22Rv1 (cell line): Measurements from ENCODE around the gene SH3RF2.

Source experiments
- ZFX ChIP-seq: fragments of 450-650 bp; IDR thresholded peaks from 2 replicates; pipeline ENCODE4 v1.6.1; 2017; ENCODE audit warnings: antibody characterized with exemption, borderline replicate concordance
- TF ChIP-seq, protein P1 (sequence below): fragments of 450-650 bp; IDR thresholded peaks from 2 replicates; pipeline ENCODE4 v1.5.1; 2017; ENCODE audit warnings: mild to moderate bottlenecking

DNA sequence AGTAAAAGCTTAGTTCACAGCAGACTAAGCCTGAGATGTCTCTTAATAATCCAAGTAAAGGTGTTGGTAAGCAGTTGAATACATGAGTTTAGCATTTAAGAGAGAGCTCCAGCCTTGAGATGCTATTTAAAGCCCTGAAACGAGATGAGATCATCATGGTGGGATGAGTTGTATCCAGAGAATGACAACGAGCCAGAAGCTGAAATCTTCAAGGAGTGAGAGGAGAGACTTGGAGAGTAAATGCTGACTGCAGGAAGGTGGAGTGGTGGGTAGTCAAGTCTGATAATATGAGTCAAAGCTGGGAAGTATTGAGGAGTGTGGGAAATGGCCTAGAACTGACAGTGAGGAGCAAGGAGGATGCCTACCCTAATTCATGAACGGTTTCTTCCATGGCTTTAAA, 115.3 kb downstream of the SH3RF2 start:
- TF ChIP-seq, protein P1, sequence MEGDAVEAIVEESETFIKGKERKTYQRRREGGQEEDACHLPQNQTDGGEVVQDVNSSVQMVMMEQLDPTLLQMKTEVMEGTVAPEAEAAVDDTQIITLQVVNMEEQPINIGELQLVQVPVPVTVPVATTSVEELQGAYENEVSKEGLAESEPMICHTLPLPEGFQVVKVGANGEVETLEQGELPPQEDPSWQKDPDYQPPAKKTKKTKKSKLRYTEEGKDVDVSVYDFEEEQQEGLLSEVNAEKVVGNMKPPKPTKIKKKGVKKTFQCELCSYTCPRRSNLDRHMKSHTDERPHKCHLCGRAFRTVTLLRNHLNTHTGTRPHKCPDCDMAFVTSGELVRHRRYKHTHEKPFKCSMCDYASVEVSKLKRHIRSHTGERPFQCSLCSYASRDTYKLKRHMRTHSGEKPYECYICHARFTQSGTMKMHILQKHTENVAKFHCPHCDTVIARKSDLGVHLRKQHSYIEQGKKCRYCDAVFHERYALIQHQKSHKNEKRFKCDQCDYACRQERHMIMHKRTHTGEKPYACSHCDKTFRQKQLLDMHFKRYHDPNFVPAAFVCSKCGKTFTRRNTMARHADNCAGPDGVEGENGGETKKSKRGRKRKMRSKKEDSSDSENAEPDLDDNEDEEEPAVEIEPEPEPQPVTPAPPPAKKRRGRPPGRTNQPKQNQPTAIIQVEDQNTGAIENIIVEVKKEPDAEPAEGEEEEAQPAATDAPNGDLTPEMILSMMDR, result no peak
- no peak for TF ChIP-seq ZFX
